Astrocyte (in vitro differentiated cells and primary cell): ENCODE results near the gene PDZD7. TPM values are rescaled to one million over a fixed set of nuclear protein-coding genes. Genes with fewer than 3 reads are reported as not detected.

Source experiments
- DNase-seq: peaks from one replicate; pipeline ENCODE4 v3.0.0-alpha.2; 2010; ENCODE audit warnings: low read depth
- FAIRE-seq: peaks from 2 replicates; lab custom pipeline; 2011; peaks lifted over from hg19 to GRCh38; lab: Jason Lieb, UNC
- H2AFZ ChIP-seq: 2 replicates; pipeline ENCODE4 v1.6.0; 2012; ENCODE audit warnings: low read depth, low read length, inconsistent platforms
- H3K27ac ChIP-seq: 2 replicates; pipeline ENCODE4 v1.5.1; 2011; ENCODE audit warnings: low read depth, low read length, inconsistent platforms
- H3K27me3 ChIP-seq: 2 replicates; pipeline ENCODE4 v1.6.0; 2011; ENCODE audit warnings: low read length, inconsistent platforms; ENCODE audit not compliant: insufficient read depth
- H3K36me3 ChIP-seq: 2 replicates; pipeline ENCODE4 v1.5.1; 2011; ENCODE audit warnings: low read length, inconsistent platforms; ENCODE audit not compliant: insufficient read depth
- H3K4me1 ChIP-seq: 2 replicates; pipeline ENCODE4 v1.5.1; 2011; ENCODE audit warnings: low read length, inconsistent platforms; ENCODE audit not compliant: insufficient read depth
- H3K4me2 ChIP-seq: 2 replicates; pipeline ENCODE4 v1.6.0; 2012; ENCODE audit warnings: low read length, inconsistent platforms
- H3K4me3 ChIP-seq: 2 replicates; pipeline ENCODE4 v1.5.1; 2011; ENCODE audit warnings: low read depth, mild to moderate bottlenecking, low read length, inconsistent platforms; ENCODE audit not compliant: insufficient read depth
- H3K79me2 ChIP-seq: 2 replicates; pipeline ENCODE4 v1.6.0; 2012; ENCODE audit warnings: mild to moderate bottlenecking, low read length, inconsistent platforms; ENCODE audit not compliant: insufficient read depth
- H3K9ac ChIP-seq: 2 replicates; pipeline ENCODE4 v1.6.0; 2012; ENCODE audit warnings: mild to moderate bottlenecking, low read length, inconsistent platforms
- H3K9me3 ChIP-seq: 2 replicates; pipeline ENCODE4 v1.5.1; 2012; ENCODE audit warnings: low read depth, mild to moderate bottlenecking, low read length, inconsistent platforms; ENCODE audit not compliant: insufficient read depth
- H4K20me1 ChIP-seq: 2 replicates; pipeline ENCODE4 v1.6.0; 2012; ENCODE audit warnings: low read length, inconsistent platforms; ENCODE audit not compliant: insufficient read depth
- H3K27ac Mint-ChIP-seq: one replicate; pipeline ENCODE4 v1.8.0; 2021; ENCODE audit warnings: mild to moderate bottlenecking, mixed read lengths; ENCODE audit not compliant: unreplicated experiment
- H3K27me3 Mint-ChIP-seq: one replicate; pipeline ENCODE4 v1.8.0; 2021; ENCODE audit warnings: low read depth, mixed read lengths; ENCODE audit not compliant: unreplicated experiment
- H3K36me3 Mint-ChIP-seq: one replicate; pipeline ENCODE4 v1.8.0; 2021; ENCODE audit warnings: low read depth, mixed read lengths; ENCODE audit not compliant: unreplicated experiment
- H3K4me1 Mint-ChIP-seq: one replicate; pipeline ENCODE4 v1.8.0; 2021; ENCODE audit warnings: low read depth, mixed read lengths; ENCODE audit not compliant: unreplicated experiment
- H3K4me3 Mint-ChIP-seq: one replicate; pipeline ENCODE4 v1.8.0; 2021; ENCODE audit warnings: mild to moderate bottlenecking, moderate library complexity, mixed read lengths; ENCODE audit not compliant: unreplicated experiment
- H3K9me3 Mint-ChIP-seq: one replicate; pipeline ENCODE4 v1.8.0; 2021; ENCODE audit warnings: mild to moderate bottlenecking, mixed read lengths; ENCODE audit not compliant: unreplicated experiment
- CTCF ChIP-seq: IDR thresholded peaks from 2 replicates; pipeline ENCODE4 v1.5.1; 2011; ENCODE audit warnings: low read depth, mild to moderate bottlenecking, inconsistent platforms, low read length, moderate library complexity; ENCODE audit not compliant: insufficient read depth
- EZH2 ChIP-seq: IDR thresholded peaks from 2 replicates; pipeline ENCODE4 v1.6.1; 2012; ENCODE audit warnings: mild to moderate bottlenecking, low read length, inconsistent platforms; ENCODE audit not compliant: insufficient read depth
- total RNA-seq: library from RNA; stranded (reverse); gene quantifications from 2 replicates; pipeline ENCODE4 v1.2.1, GENCODE V29; 2021

PDZD7 gene
- total RNA-seq, 1 donor from 2014 or later: 4.5 TPM

- DNase-seq (no peak), FAIRE-seq (no peak)
- Histone ChIP-seq H4K20me1 (no peaks in the 10 kb centered on the region), H3K4me2 (peak overlapping the region; percentile 51), H3K79me2 (no peaks in the 10 kb centered on the region), H3K4me1 (peaks cover 24% of the 10 kb centered on the region), H3K27me3 (no peaks in the 10 kb centered on the region), H3K9ac (no peak overlapping the region), H3K27ac (no peak overlapping the region), H3K36me3 (no peaks in the 10 kb centered on the region), H3K9me3 (no peaks in the 10 kb centered on the region), H3K4me3 (no peak overlapping the region), H2AFZ (peak overlapping the region; percentile 40)
- H3K27ac Mint-ChIP-seq: no peak overlapping the region
- no peaks in the 10 kb centered on the region for H3K9me3 Mint-ChIP-seq
- H3K36me3 Mint-ChIP-seq: peaks cover 2% of the 10 kb centered on the region
- TF ChIP-seq EZH2 (no peak), CTCF (no peak)
- peak overlapping the region; percentile 64 for H3K4me3 Mint-ChIP-seq
- peaks cover 14% of the 10 kb centered on the region for H3K4me1 Mint-ChIP-seq
- H3K27me3 Mint-ChIP-seq: peaks cover 32% of the 10 kb centered on the region
These were observed 11.6 kb downstream of the PDZD7 start for GRCh38 chr10:101019440-101019703.

- H3K4me1 Mint-ChIP-seq: peaks cover 17% of the 10 kb centered on the region
- Histone ChIP-seq H3K4me3 (no peak overlapping the region), H3K4me1 (peaks cover 25% of the 10 kb centered on the region), H3K79me2 (no peaks in the 10 kb centered on the region), H2AFZ (peak overlapping the region; percentile 40), H3K36me3 (no peaks in the 10 kb centered on the region), H3K27me3 (no peaks in the 10 kb centered on the region), H3K9me3 (no peaks in the 10 kb centered on the region), H3K4me2 (peak overlapping the region; percentile 51), H4K20me1 (no peaks in the 10 kb centered on the region), H3K9ac (no peak overlapping the region), H3K27ac (no peak overlapping the region)
- H3K36me3 Mint-ChIP-seq: peaks cover 2% of the 10 kb centered on the region
- no peak for FAIRE-seq
- DNase-seq: peak; percentile 45
- peak overlapping the region; percentile 71 for H3K4me3 Mint-ChIP-seq
- no peaks in the 10 kb centered on the region for H3K9me3 Mint-ChIP-seq
- H3K27me3 Mint-ChIP-seq: peaks cover 31% of the 10 kb centered on the region
- TF ChIP-seq EZH2: peak; percentile 33
- TF ChIP-seq CTCF: peak; percentile 56
- peak overlapping the region; percentile 66 for H3K27ac Mint-ChIP-seq
These were observed 12.1 kb downstream of the PDZD7 start for GRCh38 chr10:101018600-101019439.

GRCh38 chr10:101018118-101018599, 12.8 kb downstream of the PDZD7 start:
- Histone ChIP-seq H3K4me2 (peak overlapping the region; percentile 51), H3K9ac (no peak overlapping the region), H3K79me2 (no peaks in the 10 kb centered on the region), H3K4me3 (no peak overlapping the region), H2AFZ (no peak overlapping the region), H3K27me3 (no peaks in the 10 kb centered on the region), H4K20me1 (peaks cover 2% of the 10 kb centered on the region), H3K9me3 (no peaks in the 10 kb centered on the region), H3K36me3 (no peaks in the 10 kb centered on the region), H3K4me1 (peaks cover 29% of the 10 kb centered on the region), H3K27ac (no peak overlapping the region)
- Mint-ChIP-seq H3K36me3 (peaks cover 2% of the 10 kb centered on the region), H3K4me3 (peak overlapping the region; percentile 71), H3K27me3 (peaks cover 29% of the 10 kb centered on the region), H3K27ac (peak overlapping the region; percentile 66), H3K4me1 (peaks cover 19% of the 10 kb centered on the region), H3K9me3 (no peaks in the 10 kb centered on the region)
- DNase-seq (no peak), FAIRE-seq (no peak)
- no peak for TF ChIP-seq EZH2
- TF ChIP-seq CTCF: no peak
